H1 (cell line): ENCODE measurements around the gene RSAD1. TPM values are rescaled to one million over a fixed set of nuclear protein-coding genes. Genes with fewer than 3 reads are reported as not detected.

Experiments used
- CTCF ChIA-PET: fragments of 300-600 bp; sonication (Branson Sonifier 250); formaldehyde crosslinking; loops from one replicate; lab custom pipeline; 2021; ENCODE audit not compliant: partially characterized antibody; lab: Charles Lee
- POLR2A ChIA-PET: fragments of 300-600 bp; sonication (Branson Sonifier 250); formaldehyde crosslinking; loops from one replicate; lab custom pipeline; 2021; ENCODE audit warnings: inconsistent platforms; ENCODE audit not compliant: partially characterized antibody; lab: Charles Lee
- DNase-seq, 2 experiments: peaks; one replicate each; pipeline versions ENCODE4 v3.0.0 to v3.0.0-alpha.2; 2010 to 2022; ENCODE audit warnings: low spot score in 2 of 2, low read depth in 1 of 2, mixed read lengths in 1 of 2
- FAIRE-seq: peaks from 2 replicates; lab custom pipeline; 2011; peaks lifted over from hg19 to GRCh38; lab: Jason Lieb, UNC
- H2AFZ ChIP-seq: 2 replicates; pipeline ENCODE4 v1.8.1; 2012; ENCODE audit warnings: low read length, inconsistent platforms
- H2AK5ac ChIP-seq: 2 replicates; pipeline ENCODE4 v1.6.1; 2013; ENCODE audit warnings: low read depth, low read length
- H2BK120ac ChIP-seq: replicated peaks from 2 replicates; pipeline ENCODE3; 2013; ENCODE audit warnings: low read depth, low read length, inconsistent platforms
- H2BK12ac ChIP-seq: 2 replicates; pipeline ENCODE4 v1.6.1; 2013; ENCODE audit warnings: low read depth, low read length
- H2BK15ac ChIP-seq: 2 replicates; pipeline ENCODE4 v1.6.1; 2013; ENCODE audit warnings: low read length
- H2BK20ac ChIP-seq: 2 replicates; pipeline ENCODE4 v1.6.1; 2013; ENCODE audit warnings: low read length
- H2BK5ac ChIP-seq: 2 replicates; pipeline ENCODE4 v1.6.1; 2013; ENCODE audit warnings: low read depth, low read length
- H3K14ac ChIP-seq: 2 replicates; pipeline ENCODE4 v1.6.1; 2013; ENCODE audit warnings: inconsistent platforms; ENCODE audit not compliant: insufficient read length
- H3K18ac ChIP-seq: 2 replicates; pipeline ENCODE4 v1.6.1; 2013; ENCODE audit warnings: low read length; ENCODE audit errors: extremely low read depth
- H3K23ac ChIP-seq: 2 replicates; pipeline ENCODE4 v1.6.1; 2013; ENCODE audit warnings: inconsistent platforms; ENCODE audit not compliant: insufficient read length
- H3K23me2 ChIP-seq: 2 replicates; pipeline ENCODE4 v1.6.1; 2013; ENCODE audit warnings: low read depth, low read length
- H3K27ac ChIP-seq: 2 replicates; pipeline ENCODE4 v1.6.1; 2011; ENCODE audit warnings: low read depth, low read length, inconsistent platforms
- H3K27me3 ChIP-seq, 4 experiments: replicated peaks in 1 of 4; 1 replicate in 1 of 4; 2 replicates in 3 of 4; pipeline versions ENCODE4 v1.6.1 to v1.8.1; 2011 to 2013; ENCODE audit warnings: low read length in 3 of 4, mild to moderate bottlenecking in 3 of 4, inconsistent platforms in 2 of 4, mixed read lengths in 2 of 4, moderate library complexity in 1 of 4; ENCODE audit not compliant: control insufficient read depth in 3 of 4, insufficient read depth in 3 of 4; ENCODE audit errors: extremely low read depth in 1 of 4
- H3K36me3 ChIP-seq, 4 experiments: 2 replicates each; pipeline versions ENCODE4 v1.6.1 to v1.8.1; 2011 to 2013; ENCODE audit warnings: mild to moderate bottlenecking in 4 of 4, low read length in 3 of 4, moderate library complexity in 2 of 4, control low read depth in 1 of 4, inconsistent platforms in 1 of 4; ENCODE audit not compliant: insufficient read depth in 4 of 4, control insufficient read depth in 2 of 4
- H3K4ac ChIP-seq: replicated peaks from 2 replicates; pipeline ENCODE3; 2013; ENCODE audit warnings: low read length, low read depth, mixed read lengths, inconsistent platforms; ENCODE audit not compliant: insufficient read length
- H3K4me1 ChIP-seq, 4 experiments: replicated peaks in 1 of 4; 1 replicate in 1 of 4; 2 replicates in 3 of 4; pipeline versions ENCODE4 v1.6.1 to v1.8.1; 2011 to 2013; ENCODE audit warnings: low read length in 3 of 4, inconsistent platforms in 2 of 4, mixed read lengths in 1 of 4; ENCODE audit not compliant: insufficient read depth in 4 of 4, control insufficient read depth in 3 of 4
- H3K4me2 ChIP-seq, 2 experiments: 2 replicates each; pipeline versions ENCODE4 v1.6.1 to v1.8.1; 2011 to 2013; ENCODE audit warnings: low read depth in 2 of 2, low read length in 2 of 2, control low read depth in 1 of 2, inconsistent platforms in 1 of 2, mild to moderate bottlenecking in 1 of 2; ENCODE audit not compliant: insufficient read depth in 1 of 2
- H3K4me3 ChIP-seq, 4 experiments: fragments of 200-600, 300-600 bp in 1 of 4; sonication (generic), shearing (Covaris generic), sonication (Bioruptor Twin) in 1 of 4; 2 replicates each; pipeline versions ENCODE4 v1.5.1 to v1.8.1; 2011 to 2016; ENCODE audit warnings: low read length in 4 of 4, low read depth in 3 of 4, control low read depth in 2 of 4, inconsistent platforms in 2 of 4, mild to moderate bottlenecking in 2 of 4, mixed read lengths in 1 of 4, moderate library complexity in 1 of 4; ENCODE audit not compliant: insufficient read depth in 2 of 4; ENCODE audit errors: extremely low read depth in 1 of 4
- H3K56ac ChIP-seq: replicated peaks from 2 replicates; pipeline ENCODE3; 2013; ENCODE audit warnings: low read depth, mild to moderate bottlenecking, mixed read lengths, low read length, inconsistent platforms; ENCODE audit not compliant: insufficient read length
- H3K79me1 ChIP-seq: 2 replicates; pipeline ENCODE4 v1.6.1; 2013; ENCODE audit warnings: low read depth, low read length, control low read depth
- H3K79me2 ChIP-seq, 2 experiments: 2 replicates each; pipeline versions ENCODE4 v1.6.1 to v1.8.1; 2012 to 2013; ENCODE audit warnings: low read length in 2 of 2, mild to moderate bottlenecking in 2 of 2, inconsistent platforms in 1 of 2; ENCODE audit not compliant: insufficient read depth in 2 of 2, control insufficient read depth in 1 of 2
- H3K9ac ChIP-seq, 4 experiments: replicated peaks in 1 of 4; 1 replicate in 1 of 4; 2 replicates in 3 of 4; pipeline versions ENCODE4 v1.6.1 to v1.8.1; 2011 to 2013; ENCODE audit warnings: low read depth in 3 of 4, low read length in 3 of 4, control low read depth in 2 of 4, mild to moderate bottlenecking in 2 of 4, moderate library complexity in 2 of 4, inconsistent platforms in 1 of 4; ENCODE audit errors: extremely low read depth in 1 of 4
- H3K9me3 ChIP-seq, 2 experiments: 2 replicates each; pipeline versions ENCODE4 v1.6.1 to v1.8.1; 2012 to 2013; ENCODE audit warnings: mild to moderate bottlenecking in 2 of 2, moderate library complexity in 2 of 2, control low read depth in 1 of 2, inconsistent platforms in 1 of 2, low read depth in 1 of 2, low read length in 1 of 2, mixed read lengths in 1 of 2; ENCODE audit not compliant: insufficient read depth in 2 of 2
- H4K20me1 ChIP-seq, 2 experiments: replicated peaks in 1 of 2; 2 replicates each; pipeline versions ENCODE3 to v1.8.1; 2011 to 2013; ENCODE audit warnings: inconsistent platforms in 2 of 2, low read length in 2 of 2, mild to moderate bottlenecking in 1 of 2; ENCODE audit not compliant: insufficient read depth in 2 of 2, control insufficient read depth in 1 of 2
- H4K5ac ChIP-seq: 2 replicates; pipeline ENCODE4 v1.6.1; 2013; ENCODE audit warnings: low read length, low read depth, mixed read lengths, inconsistent platforms; ENCODE audit not compliant: insufficient read length
- H4K8ac ChIP-seq: 2 replicates; pipeline ENCODE4 v1.8.0; 2013; ENCODE audit warnings: mild to moderate bottlenecking, moderate library complexity, low read length, inconsistent platforms; ENCODE audit not compliant: insufficient read depth; ENCODE audit errors: extremely low read depth
- H4K91ac ChIP-seq: replicated peaks from 2 replicates; pipeline ENCODE3; 2013; ENCODE audit warnings: low read length, mixed read lengths, inconsistent platforms; ENCODE audit not compliant: insufficient read length
- ATF3 ChIP-seq: IDR thresholded peaks from 2 replicates; pipeline ENCODE4 v1.6.1; 2011; ENCODE audit warnings: low read depth, mild to moderate bottlenecking, low read length; ENCODE audit not compliant: insufficient read depth
- BRCA1 ChIP-seq: IDR thresholded peaks from 2 replicates; pipeline ENCODE4 v1.6.1; 2012; ENCODE audit warnings: low read depth, low read length, improper control_type of control experiment
- CEBPB ChIP-seq: IDR thresholded peaks from 2 replicates; pipeline ENCODE4 v1.6.1; 2012; ENCODE audit warnings: low read depth, low read length
- EZH2 ChIP-seq: fragments of 200-600 bp; sonication (generic); IDR thresholded peaks from 2 replicates; pipeline ENCODE4 v1.7.1; 2012; ENCODE audit warnings: low read depth, mild to moderate bottlenecking, moderate library complexity, low read length, inconsistent platforms; ENCODE audit not compliant: severe bottlenecking
- JUN ChIP-seq: IDR thresholded peaks from 2 replicates; pipeline ENCODE4 v1.6.1; 2011; ENCODE audit warnings: low read depth, mild to moderate bottlenecking, improper control_type of control experiment, low read length
- POU5F1 ChIP-seq: IDR thresholded peaks from 2 replicates; pipeline ENCODE4 v1.6.1; 2011; ENCODE audit warnings: low read depth, mild to moderate bottlenecking, low read length, moderate library complexity
- SRF ChIP-seq: IDR thresholded peaks from 2 replicates; pipeline ENCODE4 v1.6.1; 2011; ENCODE audit warnings: mild to moderate bottlenecking, low read depth, low read length, moderate library complexity
- USF2 ChIP-seq: IDR thresholded peaks from 2 replicates; pipeline ENCODE4 v1.6.1; 2011; ENCODE audit warnings: low read length, improper control_type of control experiment
- YY1 ChIP-seq: IDR thresholded peaks from 2 replicates; pipeline ENCODE4 v1.6.1; 2011; ENCODE audit warnings: low read depth, mild to moderate bottlenecking, low read length
- WGBS, 2 experiments: shearing (Covaris generic) in 1 of 2; methylation state at CpG; one replicate each; pipeline versions ENCODE4 v1.1.6 to v1.1.7; 2013 to 2015; ENCODE audit warnings: low lambda C conversion rate in 2 of 2, mixed read lengths in 2 of 2, inconsistent platforms in 1 of 2, low coverage in 1 of 2, missing lambda C conversion rate in 1 of 2; ENCODE audit not compliant: insufficient replicate concordance in 2 of 2, insufficient coverage in 1 of 2, insufficient read length in 1 of 2; ENCODE audit errors: extremely low coverage in 1 of 2, missing lambda C conversion rate in 1 of 2; 5-methylcytosine and 5-hydroxymethylcytosine counted together
- polyA plus RNA-seq, 7 experiments: library from polyadenylated mRNA; depleted of rRNA in 3 of 7; stranded (reverse) in 5 of 7; unstranded in 2 of 7; fragments of >200 nt in 5 of 7; fragments of 200-250 nt in 2 of 7; gene quantifications; 1 replicate in 5 of 7; 2 replicates in 1 of 7; 4 replicates in 1 of 7; pipeline versions ENCODE4 v1.2.1 to v1.2.3, GENCODE V29; 2011 to 2013; ENCODE audit warnings: missing spikeins in 2 of 7, mixed read lengths in 2 of 7
- total RNA-seq: library from RNA; stranded (reverse); fragmentation: NEBNext Ultra II Directional; extraction: Animal tissue kit (Norgen Biotek cat#: 25700); gene quantifications from 2 replicates; pipeline ENCODE4 v1.2.1, GENCODE V29; 2021
- TF ChIP-seq, protein P1 (sequence below), 3 experiments: IDR thresholded peaks; 1 replicate in 2 of 3; 2 replicates in 1 of 3; pipeline versions ENCODE4 v1.5.1 to v1.6.1; 2011; ENCODE audit warnings: low read length in 3 of 3, mild to moderate bottlenecking in 3 of 3, inconsistent platforms in 2 of 3, low read depth in 1 of 3, moderate library complexity in 1 of 3; ENCODE audit not compliant: insufficient read depth in 1 of 3; ENCODE audit errors: control extremely low read depth in 1 of 3

Gene RSAD1
- total and polyA plus RNA-seq, 2 of the 8 experiments (the other 6 are each of a cell fraction or from before 2014, with no cell fraction given): 17.9 to 33.5 TPM

GRCh38 chr17:50464736-50465135 is 13.9 kb upstream of the RSAD1 start:
- H2BK120ac ChIP-seq: no peak overlapping the region
- H3K4me1 ChIP-seq: peaks cover 0 to 17% (median 7%) of the 10 kb centered on the region in 4 experiments; a peak in 5 of 7 replicates
- no peak overlapping the region for H3K18ac ChIP-seq
- H3K36me3 ChIP-seq: no peaks in the 10 kb centered on the region; a peak in 1 of 8 replicates
- H3K23ac ChIP-seq: no peak overlapping the region
- WGBS, 2 experiments: 70% methylated on average over 4 of the region's 4 CpGs; no CpG with 5 or more reads in 1 of the 2 experiments
- H4K5ac ChIP-seq: no peak overlapping the region
- no peaks in the 10 kb centered on the region for H3K9me3 ChIP-seq
- H4K20me1 ChIP-seq: peaks cover 0 to 12% of the 10 kb centered on the region in 2 experiments
- POLR2A ChIA-PET: interaction anchor here (1.1 kb wide), 1 partner anchor 83 kb away, joined by 3 read pairs; no protein-coding TSS in a partner anchor
- H3K4me3 ChIP-seq: no peak overlapping the region
- no peak overlapping the region for H4K91ac ChIP-seq
- no peaks in the 10 kb centered on the region for H3K79me2 ChIP-seq
- H3K27ac ChIP-seq: no peak overlapping the region
- peaks cover 7% of the 10 kb centered on the region; the same call in 1 of the 2 replicates for H3K23me2 ChIP-seq
- peaks cover 8 to 28% (median 24%) of the 10 kb centered on the region in 4 experiments; a peak in 6 of 7 replicates for H3K27me3 ChIP-seq
- no peak overlapping the region for H3K14ac ChIP-seq
- H3K9ac ChIP-seq: no peak overlapping the region
- no peak for DNase-seq
- no peak for FAIRE-seq
- H2BK5ac ChIP-seq: no peak overlapping the region
- no peak overlapping the region for H2BK20ac ChIP-seq
- H3K56ac ChIP-seq: no peak overlapping the region
- H2BK12ac ChIP-seq: no peak overlapping the region
- CTCF ChIA-PET: interaction anchor here (1.6 kb wide), 3 partner anchors 15 to 67 kb away, joined by 3 to 5 read pairs (median 5); partner anchors contain the start of gene LRRC59
- H4K8ac ChIP-seq: no peak overlapping the region
- no peak overlapping the region for H2BK15ac ChIP-seq
- H3K4me2 ChIP-seq: no peak overlapping the region
- H3K79me1 ChIP-seq: no peaks in the 10 kb centered on the region
- H3K4ac ChIP-seq: no peak overlapping the region
- H2AK5ac ChIP-seq: no peak overlapping the region
- H2AFZ ChIP-seq: no peak overlapping the region
- TF ChIP-seq USF2: no peak
- TF ChIP-seq, protein P1, sequence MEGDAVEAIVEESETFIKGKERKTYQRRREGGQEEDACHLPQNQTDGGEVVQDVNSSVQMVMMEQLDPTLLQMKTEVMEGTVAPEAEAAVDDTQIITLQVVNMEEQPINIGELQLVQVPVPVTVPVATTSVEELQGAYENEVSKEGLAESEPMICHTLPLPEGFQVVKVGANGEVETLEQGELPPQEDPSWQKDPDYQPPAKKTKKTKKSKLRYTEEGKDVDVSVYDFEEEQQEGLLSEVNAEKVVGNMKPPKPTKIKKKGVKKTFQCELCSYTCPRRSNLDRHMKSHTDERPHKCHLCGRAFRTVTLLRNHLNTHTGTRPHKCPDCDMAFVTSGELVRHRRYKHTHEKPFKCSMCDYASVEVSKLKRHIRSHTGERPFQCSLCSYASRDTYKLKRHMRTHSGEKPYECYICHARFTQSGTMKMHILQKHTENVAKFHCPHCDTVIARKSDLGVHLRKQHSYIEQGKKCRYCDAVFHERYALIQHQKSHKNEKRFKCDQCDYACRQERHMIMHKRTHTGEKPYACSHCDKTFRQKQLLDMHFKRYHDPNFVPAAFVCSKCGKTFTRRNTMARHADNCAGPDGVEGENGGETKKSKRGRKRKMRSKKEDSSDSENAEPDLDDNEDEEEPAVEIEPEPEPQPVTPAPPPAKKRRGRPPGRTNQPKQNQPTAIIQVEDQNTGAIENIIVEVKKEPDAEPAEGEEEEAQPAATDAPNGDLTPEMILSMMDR (IDR thresholded peaks at IDR 0.05; ENCODE audit: control extremely low read depth in 1 of 3, insufficient read depth in 1 of 3, low read depth in 1 of 3, low read length in 3 of 3): no peak
- TF ChIP-seq BRCA1: no peak
- TF ChIP-seq POU5F1: no peak
- TF ChIP-seq CEBPB: no peak
- TF ChIP-seq ATF3: no peak
- TF ChIP-seq JUN: no peak
- TF ChIP-seq EZH2: no peak
- no peak for TF ChIP-seq SRF
- no peak for TF ChIP-seq YY1
